Kidney epithelial cell (primary cell): ENCODE measurements around the gene SERPINC1. TPM values are rescaled to one million over a fixed set of nuclear protein-coding genes. Genes with fewer than 3 reads are reported as not detected.

Source experiments
- DNase-seq: peaks from one replicate; pipeline ENCODE4 v3.0.0-alpha.2; 2010; ENCODE audit warnings: low read depth
- H3K27me3 ChIP-seq: 2 replicates; pipeline ENCODE4 v1.6.0; 2011; ENCODE audit warnings: low read length; ENCODE audit not compliant: control insufficient read depth, insufficient read depth
- H3K36me3 ChIP-seq: 2 replicates; pipeline ENCODE4 v1.5.1; 2011; ENCODE audit warnings: low read length; ENCODE audit not compliant: control insufficient read depth, insufficient read depth
- H3K4me3 ChIP-seq: 2 replicates; pipeline ENCODE4 v1.5.1; 2011; ENCODE audit warnings: low read depth, mild to moderate bottlenecking, control low read depth, low read length
- total RNA-seq: library from RNA; depleted of rRNA; stranded (reverse); fragments of >200 nt; gene quantifications from 2 replicates; pipeline ENCODE4 v1.2.3, GENCODE V29; 2015
- TF ChIP-seq, protein P1 (sequence below): IDR thresholded peaks from 2 replicates; pipeline ENCODE4 v1.5.1; 2011; ENCODE audit warnings: mild to moderate bottlenecking, moderate library complexity, low read length, control low read depth, inconsistent platforms; ENCODE audit not compliant: insufficient read depth, poor library complexity, severe bottlenecking

The SERPINC1 gene
- total RNA-seq, 1 donor from 2014 or later, result 0.25 TPM

DNA sequence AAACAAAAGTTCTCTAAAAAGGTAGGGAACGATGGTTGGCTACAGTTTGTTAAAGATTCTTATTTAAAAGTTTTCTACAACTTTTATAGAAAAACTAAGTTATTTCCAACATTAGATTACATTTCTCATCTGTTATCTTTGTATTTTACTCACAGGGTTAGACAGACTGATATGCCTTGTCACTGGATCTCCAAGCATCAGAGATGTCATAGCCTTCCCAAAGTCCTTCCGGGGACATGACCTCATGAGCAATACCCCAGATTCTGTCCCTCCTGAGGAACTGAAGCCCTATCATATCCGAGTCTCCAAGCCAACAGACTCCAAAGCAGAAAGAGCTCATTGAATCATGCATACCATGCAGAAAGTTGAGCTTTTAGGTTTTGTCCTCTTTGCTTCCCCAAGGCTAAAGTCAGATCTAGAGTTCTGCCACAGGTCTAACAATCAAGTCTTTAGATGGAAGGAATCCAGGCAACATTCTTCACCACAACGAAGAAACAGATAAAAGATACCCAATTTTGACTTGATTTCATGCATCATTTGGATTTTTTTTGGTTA, 59.7 kb downstream of the SERPINC1 start:
- H3K4me3 ChIP-seq, result no peak overlapping the region
- no peaks in the 10 kb centered on the region for H3K27me3 ChIP-seq
- no peak for DNase-seq
- TF ChIP-seq, protein P1, sequence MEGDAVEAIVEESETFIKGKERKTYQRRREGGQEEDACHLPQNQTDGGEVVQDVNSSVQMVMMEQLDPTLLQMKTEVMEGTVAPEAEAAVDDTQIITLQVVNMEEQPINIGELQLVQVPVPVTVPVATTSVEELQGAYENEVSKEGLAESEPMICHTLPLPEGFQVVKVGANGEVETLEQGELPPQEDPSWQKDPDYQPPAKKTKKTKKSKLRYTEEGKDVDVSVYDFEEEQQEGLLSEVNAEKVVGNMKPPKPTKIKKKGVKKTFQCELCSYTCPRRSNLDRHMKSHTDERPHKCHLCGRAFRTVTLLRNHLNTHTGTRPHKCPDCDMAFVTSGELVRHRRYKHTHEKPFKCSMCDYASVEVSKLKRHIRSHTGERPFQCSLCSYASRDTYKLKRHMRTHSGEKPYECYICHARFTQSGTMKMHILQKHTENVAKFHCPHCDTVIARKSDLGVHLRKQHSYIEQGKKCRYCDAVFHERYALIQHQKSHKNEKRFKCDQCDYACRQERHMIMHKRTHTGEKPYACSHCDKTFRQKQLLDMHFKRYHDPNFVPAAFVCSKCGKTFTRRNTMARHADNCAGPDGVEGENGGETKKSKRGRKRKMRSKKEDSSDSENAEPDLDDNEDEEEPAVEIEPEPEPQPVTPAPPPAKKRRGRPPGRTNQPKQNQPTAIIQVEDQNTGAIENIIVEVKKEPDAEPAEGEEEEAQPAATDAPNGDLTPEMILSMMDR, result no peak
- H3K36me3 ChIP-seq, result peaks cover 2% of the 10 kb centered on the region

- peaks cover 2% of the 10 kb centered on the region for H3K36me3 ChIP-seq
- H3K4me3 ChIP-seq, result no peak overlapping the region
- TF ChIP-seq, protein P1, result no peak
- H3K27me3 ChIP-seq, result no peaks in the 10 kb centered on the region
- no peak for DNase-seq
Measured at GRCh38 chr1:173856903-173857302, 60.2 kb downstream of the SERPINC1 start.

- H3K36me3 ChIP-seq, result peaks cover 2% of the 10 kb centered on the region
Measured at GRCh38 chr1:173856014-173856413, 61.1 kb downstream of the SERPINC1 start.

More at GRCh38 chr1:173856014-173856413, 61.1 kb downstream of the SERPINC1 start:
- Histone ChIP-seq H3K27me3 (no peaks in the 10 kb centered on the region), H3K4me3 (no peak overlapping the region)
- TF ChIP-seq, protein P1, result no peak
- no peak for DNase-seq

Other genes with a start within 250 kb of the SERPINC1 start
- gene ANKRD45, start 247.5 kb downstream of the SERPINC1 start, total RNA-seq, result 0.55 and 0.67 TPM in 2 replicates
- gene KLHL20, start 202.3 kb downstream of the SERPINC1 start, total RNA-seq, result 17.3 and 22.9 TPM in 2 replicates
- gene DARS2, start 92.7 kb downstream of the SERPINC1 start, total RNA-seq, result 20.8 and 25.4 TPM in 2 replicates
- gene CENPL, start 92.4 kb downstream of the SERPINC1 start, total RNA-seq, result 4.4 and 6.6 TPM in 2 replicates
- 2,249 and 2,308 TPM in 2 replicates for gene GAS5, start 49.3 kb downstream of the SERPINC1 start, total RNA-seq
- gene ZBTB37, start 48.9 kb downstream of the SERPINC1 start, total RNA-seq, result 7.5 and 7.9 TPM in 2 replicates
- gene RC3H1, start 105.0 kb upstream of the SERPINC1 start, total RNA-seq, result 25.1 and 31.8 TPM in 2 replicates
- 22.1 and 26.3 TPM in 2 replicates for gene RABGAP1L, start 242.2 kb upstream of the SERPINC1 start, total RNA-seq